MCF 10A (cell line): Measurements from ENCODE around the gene TMEM163. TPM values are rescaled to one million over a fixed set of nuclear protein-coding genes. Genes with fewer than 3 reads are reported as not detected.

Experiments used
- BruUV-seq: library from RNA; stranded (reverse); fragments of 400-500 nt; replicated peaks from 2 replicates; lab custom pipeline; 2021; lab: Mats Ljungman, UMichigan
- CTCF ChIA-PET: fragments of 300-600 bp; sonication (Branson Sonifier 250); formaldehyde crosslinking; extraction: SDS; loops from one replicate; lab custom pipeline; 2021; ENCODE audit warnings: antibody characterized with exemption, inconsistent platforms; lab: Yijun Ruan, JAX
- POLR2A ChIA-PET: fragments of 300-600, 350-650 bp; sonication (Branson Sonifier 250); formaldehyde crosslinking; extraction: SDS; loops from one replicate; lab custom pipeline; 2020; ENCODE audit warnings: antibody characterized with exemption, inconsistent platforms; lab: Yijun Ruan, JAX
- DNase-seq: peaks from one replicate; pipeline ENCODE4 v3.0.0-alpha.2; 2018; ENCODE audit not compliant: unreplicated experiment
- H3K27ac Mint-ChIP-seq: one replicate; pipeline ENCODE4 v1.8.0; 2022; ENCODE audit warnings: mild to moderate bottlenecking, low read depth, mixed read lengths; ENCODE audit not compliant: unreplicated experiment
- H3K27me3 Mint-ChIP-seq: one replicate; pipeline ENCODE4 v1.8.0; 2022; ENCODE audit warnings: mixed read lengths; ENCODE audit not compliant: insufficient read depth, unreplicated experiment
- H3K36me3 Mint-ChIP-seq: one replicate; pipeline ENCODE4 v1.8.0; 2022; ENCODE audit warnings: mild to moderate bottlenecking, moderate library complexity, mixed read lengths; ENCODE audit not compliant: insufficient read depth, unreplicated experiment
- H3K4me1 Mint-ChIP-seq: one replicate; pipeline ENCODE4 v1.8.0; 2022; ENCODE audit warnings: mixed read lengths; ENCODE audit not compliant: insufficient read depth, unreplicated experiment
- H3K4me3 Mint-ChIP-seq: one replicate; pipeline ENCODE4 v1.8.0; 2022; ENCODE audit warnings: mild to moderate bottlenecking, moderate library complexity, mixed read lengths; ENCODE audit not compliant: unreplicated experiment
- H3K9me3 Mint-ChIP-seq: one replicate; pipeline ENCODE4 v1.8.0; 2022; ENCODE audit warnings: mixed read lengths; ENCODE audit not compliant: unreplicated experiment
- intact Hi-C: fragments of 100-400 bp; cut with micrococcal nuclease; formaldehyde crosslinking; loops from 2 replicates; pipeline ENCODE4 v1.14.1; 2022
- total RNA-seq: library from RNA; stranded (reverse); gene quantifications from 2 replicates; pipeline ENCODE4 v1.2.3, GENCODE V29; 2022
- TF ChIP-seq, protein P1 (sequence below): fragments of 200-600 bp; IDR thresholded peaks from one replicate; pipeline ENCODE4 v1.8.0; 2022; ENCODE audit warnings: antibody characterized with exemption, mild to moderate bottlenecking; ENCODE audit not compliant: unreplicated experiment

Gene TMEM163
- total RNA-seq, 1 experiment from 2014 or later: not detected

DNA sequence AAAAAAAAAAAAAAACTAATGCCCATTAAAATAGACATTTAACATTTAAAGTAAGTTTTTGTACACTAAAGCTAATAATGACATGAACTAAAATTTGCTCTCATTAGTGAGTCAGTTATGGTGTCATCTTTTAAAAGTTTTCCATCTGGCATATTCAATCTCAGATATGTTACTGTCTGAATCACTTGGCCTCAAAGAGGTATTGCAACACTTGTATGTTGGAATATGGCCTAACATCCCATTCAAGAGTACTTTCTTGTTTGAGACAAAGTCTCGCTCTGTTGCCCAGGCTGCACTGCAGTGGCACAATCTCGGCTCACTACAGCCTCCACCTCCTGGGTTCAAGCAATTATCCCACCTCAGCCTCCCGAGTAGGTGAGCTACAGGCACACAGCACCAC lies 169.7 kb downstream of the TMEM163 start:
- H3K9me3 Mint-ChIP-seq: no peaks in the 10 kb centered on the region
- no peaks in the 10 kb centered on the region for H3K4me1 Mint-ChIP-seq
- peaks cover 16% of the 10 kb centered on the region for H3K27me3 Mint-ChIP-seq
- BruUV-seq: no TSS peak
- H3K4me3 Mint-ChIP-seq: no peak overlapping the region
- H3K27ac Mint-ChIP-seq: no peak overlapping the region
- intact Hi-C loops: no loop called here
- TF ChIP-seq, protein P1, sequence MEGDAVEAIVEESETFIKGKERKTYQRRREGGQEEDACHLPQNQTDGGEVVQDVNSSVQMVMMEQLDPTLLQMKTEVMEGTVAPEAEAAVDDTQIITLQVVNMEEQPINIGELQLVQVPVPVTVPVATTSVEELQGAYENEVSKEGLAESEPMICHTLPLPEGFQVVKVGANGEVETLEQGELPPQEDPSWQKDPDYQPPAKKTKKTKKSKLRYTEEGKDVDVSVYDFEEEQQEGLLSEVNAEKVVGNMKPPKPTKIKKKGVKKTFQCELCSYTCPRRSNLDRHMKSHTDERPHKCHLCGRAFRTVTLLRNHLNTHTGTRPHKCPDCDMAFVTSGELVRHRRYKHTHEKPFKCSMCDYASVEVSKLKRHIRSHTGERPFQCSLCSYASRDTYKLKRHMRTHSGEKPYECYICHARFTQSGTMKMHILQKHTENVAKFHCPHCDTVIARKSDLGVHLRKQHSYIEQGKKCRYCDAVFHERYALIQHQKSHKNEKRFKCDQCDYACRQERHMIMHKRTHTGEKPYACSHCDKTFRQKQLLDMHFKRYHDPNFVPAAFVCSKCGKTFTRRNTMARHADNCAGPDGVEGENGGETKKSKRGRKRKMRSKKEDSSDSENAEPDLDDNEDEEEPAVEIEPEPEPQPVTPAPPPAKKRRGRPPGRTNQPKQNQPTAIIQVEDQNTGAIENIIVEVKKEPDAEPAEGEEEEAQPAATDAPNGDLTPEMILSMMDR: no peak
- peaks cover 4% of the 10 kb centered on the region for H3K36me3 Mint-ChIP-seq
- CTCF ChIA-PET: interaction anchor here (0.6 kb wide), 2 partner anchors 49 to 157 kb away, joined by 3 read pairs; no protein-coding TSS in a partner anchor
- POLR2A ChIA-PET: interaction anchor here (0.7 kb wide), 1 partner anchor 18 kb away, joined by 3 read pairs; no protein-coding TSS in a partner anchor
- peak; percentile 61 for DNase-seq

DNA sequence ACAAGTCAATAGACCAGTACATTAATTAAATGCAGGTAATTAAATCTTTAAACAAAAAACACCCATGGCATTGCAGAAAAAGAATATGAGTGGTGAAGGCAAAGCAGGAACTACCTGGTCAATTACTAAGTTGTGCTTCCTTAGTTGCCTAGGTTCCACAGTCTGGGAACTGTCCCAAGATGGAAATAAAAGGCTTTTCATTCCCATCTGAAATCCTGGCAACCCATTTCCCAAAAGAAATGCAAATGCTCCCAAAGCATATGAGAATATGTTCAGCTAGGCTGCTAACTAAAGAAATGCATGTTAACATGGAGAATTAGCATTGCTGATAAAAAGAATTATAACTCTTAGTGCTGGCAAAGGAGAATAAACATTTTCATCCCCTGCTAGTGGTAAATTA lies 177.8 kb downstream of the TMEM163 start:
- Mint-ChIP-seq H3K27me3 (peaks cover 14% of the 10 kb centered on the region), H3K27ac (no peak overlapping the region), H3K4me3 (no peak overlapping the region), H3K4me1 (no peaks in the 10 kb centered on the region), H3K9me3 (no peaks in the 10 kb centered on the region), H3K36me3 (peaks cover 5% of the 10 kb centered on the region)
- TF ChIP-seq, protein P1: no peak
- BruUV-seq: no TSS peak
- no peak for DNase-seq
- ChIA-PET CTCF (interaction anchor here (0.6 to 1.1 kb wide), 3 partner anchors 19 to 1479 kb away, joined by 3 to 8 read pairs (median 3); no protein-coding TSS in a partner anchor), POLR2A (no interaction called here)
- intact Hi-C loops: no loop called here

DNA sequence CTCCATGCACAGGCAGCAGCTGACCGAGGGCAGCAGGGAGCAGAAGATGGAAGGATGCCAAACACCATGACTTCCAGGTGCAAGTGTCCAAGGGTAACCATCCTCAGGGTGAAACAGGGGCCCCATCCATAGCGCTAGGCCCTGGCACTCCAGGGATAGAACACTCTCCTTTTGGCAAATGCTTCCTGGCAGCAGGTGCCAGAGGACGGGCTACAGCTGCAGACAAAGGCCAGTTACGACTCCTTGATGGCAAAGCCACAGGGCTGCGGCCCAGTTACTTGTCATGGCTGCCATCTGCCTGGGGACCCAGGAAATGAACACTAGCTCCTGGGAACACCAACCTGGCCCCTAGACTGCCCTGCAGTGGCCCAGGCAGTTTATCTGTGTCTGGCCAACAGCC lies 178.8 kb downstream of the TMEM163 start:
- intact Hi-C loops: no loop called here
- TF ChIP-seq, protein P1: no peak
- BruUV-seq: no TSS peak
- Mint-ChIP-seq H3K27ac (no peak overlapping the region), H3K27me3 (peaks cover 4% of the 10 kb centered on the region), H3K36me3 (peaks cover 5% of the 10 kb centered on the region), H3K4me1 (no peaks in the 10 kb centered on the region), H3K4me3 (no peak overlapping the region), H3K9me3 (no peaks in the 10 kb centered on the region)
- DNase-seq: no peak
- ChIA-PET POLR2A (no interaction called here), CTCF (interaction anchor here (0.7 kb wide), 1 partner anchor 465 kb away, joined by 3 read pairs; no protein-coding TSS in a partner anchor)

DNA sequence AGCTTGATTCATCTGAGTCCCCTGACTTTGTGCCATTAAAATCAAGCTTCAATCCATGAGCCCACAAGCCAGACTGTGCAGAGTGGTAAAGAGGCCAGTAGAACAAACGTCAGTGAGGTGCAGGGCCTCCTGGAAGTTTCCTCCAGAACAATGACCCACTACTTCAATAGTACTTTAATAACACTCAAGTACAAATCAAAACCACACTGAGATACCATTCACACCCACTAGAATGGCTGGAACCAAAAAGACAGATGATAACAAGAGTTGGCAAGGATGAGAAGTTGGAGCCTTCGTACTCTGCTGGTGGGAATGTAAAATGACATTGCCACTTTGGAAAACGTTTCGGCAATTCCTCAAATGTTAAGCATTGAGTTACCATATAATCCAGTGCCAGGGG lies 181.1 kb downstream of the TMEM163 start:
- Mint-ChIP-seq H3K27me3 (no peaks in the 10 kb centered on the region), H3K36me3 (no peaks in the 10 kb centered on the region), H3K9me3 (no peaks in the 10 kb centered on the region), H3K4me1 (no peaks in the 10 kb centered on the region), H3K27ac (no peak overlapping the region), H3K4me3 (no peak overlapping the region)
- ChIA-PET CTCF (interaction anchor here (0.6 kb wide), 1 partner anchor 77 kb away, joined by 3 read pairs; no protein-coding TSS in a partner anchor), POLR2A (no interaction called here)
- no TSS peak for BruUV-seq
- TF ChIP-seq, protein P1: no peak
- intact Hi-C loops: no loop called here
- no peak for DNase-seq
